Ovary (tissue), 3 donors: ENCODE measurements around the gene SMIM41.

ENCODE experiments used
- POLR2A ChIP-seq: fragments of 450-650 bp; IDR thresholded peaks from one replicate; pipeline ENCODE4 v1.6.1; 2017; ENCODE audit warnings: antibody characterized with exemption, mild to moderate bottlenecking, moderate library complexity
- TF ChIP-seq, protein P1 (sequence below), 3 donors: fragments of 450-650 bp in 2 of 3; fragments of 200-600 bp in 1 of 3; IDR thresholded peaks; one replicate each; pipeline versions ENCODE4 v1.5.1 to v1.8.0; 2016 to 2022; ENCODE audit warnings: antibody characterized with exemption in 3 of 3, mild to moderate bottlenecking in 1 of 3
- donor health status: DM: no; HTN: no; CAD: no.

DNA sequence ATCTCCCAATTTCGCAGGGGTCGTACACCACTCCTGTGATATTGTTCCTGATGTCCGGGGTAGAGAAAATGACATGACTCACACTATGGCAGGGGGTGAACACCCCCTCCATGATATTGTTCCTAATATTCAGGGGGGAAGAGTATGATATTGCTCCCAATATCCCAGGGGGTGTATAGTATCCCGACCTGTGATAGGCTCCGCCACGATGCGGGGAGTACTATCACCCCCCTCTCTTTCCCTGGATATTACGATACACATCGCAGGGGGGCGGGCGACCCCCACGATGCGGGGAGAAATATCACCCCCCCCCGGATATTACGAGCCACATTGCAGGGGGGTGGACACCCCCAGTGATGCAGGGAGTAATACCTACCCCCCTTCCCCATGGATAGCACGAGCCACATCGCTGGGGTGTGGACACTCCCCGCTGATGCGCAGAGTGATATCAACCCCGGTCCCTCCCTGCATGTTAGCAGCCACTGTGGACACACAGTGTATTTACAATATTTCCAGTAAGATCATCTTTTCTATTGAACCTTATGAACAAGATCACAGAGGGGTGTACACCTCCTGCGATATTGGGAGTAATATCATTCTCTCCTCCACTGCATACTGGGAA is 17.7 kb downstream of the SMIM41 start:
- TF ChIP-seq, protein P1, sequence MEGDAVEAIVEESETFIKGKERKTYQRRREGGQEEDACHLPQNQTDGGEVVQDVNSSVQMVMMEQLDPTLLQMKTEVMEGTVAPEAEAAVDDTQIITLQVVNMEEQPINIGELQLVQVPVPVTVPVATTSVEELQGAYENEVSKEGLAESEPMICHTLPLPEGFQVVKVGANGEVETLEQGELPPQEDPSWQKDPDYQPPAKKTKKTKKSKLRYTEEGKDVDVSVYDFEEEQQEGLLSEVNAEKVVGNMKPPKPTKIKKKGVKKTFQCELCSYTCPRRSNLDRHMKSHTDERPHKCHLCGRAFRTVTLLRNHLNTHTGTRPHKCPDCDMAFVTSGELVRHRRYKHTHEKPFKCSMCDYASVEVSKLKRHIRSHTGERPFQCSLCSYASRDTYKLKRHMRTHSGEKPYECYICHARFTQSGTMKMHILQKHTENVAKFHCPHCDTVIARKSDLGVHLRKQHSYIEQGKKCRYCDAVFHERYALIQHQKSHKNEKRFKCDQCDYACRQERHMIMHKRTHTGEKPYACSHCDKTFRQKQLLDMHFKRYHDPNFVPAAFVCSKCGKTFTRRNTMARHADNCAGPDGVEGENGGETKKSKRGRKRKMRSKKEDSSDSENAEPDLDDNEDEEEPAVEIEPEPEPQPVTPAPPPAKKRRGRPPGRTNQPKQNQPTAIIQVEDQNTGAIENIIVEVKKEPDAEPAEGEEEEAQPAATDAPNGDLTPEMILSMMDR (IDR thresholded peaks at IDR 0.05) = no peak
- TF ChIP-seq POLR2A = no peak
